SK-N-SH treated with all-trans-retinoic acid at 6 μM for 48 hours (cell line): ENCODE results near the gene ADGRD2.

Experiments
- ATAC-seq: fragments of 200-7000 bp; cut with Tn5 transposase; 3 replicates; pipeline ENCODE4 v1.9.1; 2020; ENCODE audit warnings: mild to moderate bottlenecking, moderate library complexity
- ARNTL ChIP-seq: fragments of 450-650 bp; formaldehyde crosslinking; IDR thresholded peaks from 2 replicates; pipeline ENCODE4 v1.5.0; 2020; ENCODE audit warnings: low read depth, mild to moderate bottlenecking, moderate library complexity, borderline replicate concordance
- BACH2 ChIP-seq: fragments of 250-450 bp; sonication (Bioruptor Pico); IDR thresholded peaks from 2 replicates; pipeline ENCODE4 v1.9.0; 2021; ENCODE audit warnings: mild to moderate bottlenecking, borderline replicate concordance
- CREB5 ChIP-seq: fragments of 250-450 bp; sonication (Bioruptor Pico); IDR thresholded peaks from 2 replicates; pipeline ENCODE4 v1.5.1; 2020; ENCODE audit warnings: low read depth, mild to moderate bottlenecking, moderate library complexity
- CSDC2 ChIP-seq: fragments of 250-450 bp; sonication (Bioruptor Pico); IDR thresholded peaks from 2 replicates; pipeline ENCODE4 v1.5.0; 2020; ENCODE audit warnings: mild to moderate bottlenecking, moderate library complexity
- CSRNP3 ChIP-seq: fragments of 250-450 bp; sonication (Bioruptor Pico); IDR thresholded peaks from 2 replicates; pipeline ENCODE4 v1.5.1; 2021; ENCODE audit warnings: mild to moderate bottlenecking, moderate library complexity
- ESRRG ChIP-seq: fragments of 250-450 bp; sonication (Bioruptor Pico); IDR thresholded peaks from 2 replicates; pipeline ENCODE4 v1.6.1; 2021; ENCODE audit warnings: mild to moderate bottlenecking
- GLIS3 ChIP-seq: fragments of 250-450 bp; sonication (Bioruptor Pico); IDR thresholded peaks from 2 replicates; pipeline ENCODE4 v1.5.0; 2020; ENCODE audit warnings: mild to moderate bottlenecking, moderate library complexity
- ISL1 ChIP-seq: fragments of 250-450 bp; sonication (Bioruptor Pico); IDR thresholded peaks from 2 replicates; pipeline ENCODE4 v2.1.2; 2022; ENCODE audit warnings: mild to moderate bottlenecking, moderate library complexity
- OSR1 ChIP-seq: fragments of 250-450 bp; sonication (Bioruptor Pico); IDR thresholded peaks from 2 replicates; pipeline ENCODE4 v1.8.0; 2022; ENCODE audit warnings: moderate library complexity, mild to moderate bottlenecking, inconsistent platforms
- PATZ1 ChIP-seq: fragments of 250-450 bp; sonication (Bioruptor Pico); IDR thresholded peaks from 2 replicates; pipeline ENCODE4 v1.8.0; 2020; ENCODE audit warnings: mild to moderate bottlenecking, moderate library complexity, borderline replicate concordance
- POU6F1 ChIP-seq: fragments of 250-450 bp; sonication (Bioruptor Pico); IDR thresholded peaks from 2 replicates; pipeline ENCODE4 v1.8.0; 2021; ENCODE audit warnings: low read depth, mild to moderate bottlenecking, moderate library complexity, borderline replicate concordance
- SNAI2 ChIP-seq: fragments of 250-450 bp; sonication (Bioruptor Pico); IDR thresholded peaks from 2 replicates; pipeline ENCODE4 v1.5.0; 2020; ENCODE audit warnings: mild to moderate bottlenecking, moderate library complexity
- TCF4 ChIP-seq: fragments of 250-450 bp; sonication (Bioruptor Pico); IDR thresholded peaks from 2 replicates; pipeline ENCODE4 v1.8.0; 2021; ENCODE audit warnings: mild to moderate bottlenecking, moderate library complexity, borderline replicate concordance
- TOX ChIP-seq: fragments of 250-450 bp; sonication (Bioruptor Pico); IDR thresholded peaks from 2 replicates; pipeline ENCODE4 v1.8.0; 2021; ENCODE audit warnings: mild to moderate bottlenecking, moderate library complexity, borderline replicate concordance
- TSHZ2 ChIP-seq: fragments of 250-450 bp; sonication (Bioruptor Pico); IDR thresholded peaks from 2 replicates; pipeline ENCODE4 v1.5.0; 2020; ENCODE audit warnings: mild to moderate bottlenecking, moderate library complexity
- ZC3H10 ChIP-seq: fragments of 250-450 bp; sonication (Bioruptor Pico); IDR thresholded peaks from 2 replicates; pipeline ENCODE4 v1.5.1; 2021; ENCODE audit warnings: mild to moderate bottlenecking, moderate library complexity
- ZFP3 ChIP-seq: fragments of 250-450 bp; sonication (Bioruptor Pico); IDR thresholded peaks from 2 replicates; pipeline ENCODE4 v1.5.0; 2020; ENCODE audit warnings: mild to moderate bottlenecking, moderate library complexity
- ZNF565 ChIP-seq: fragments of 450-650 bp; formaldehyde crosslinking; conservative IDR thresholded peaks from 2 replicates; pipeline ENCODE4 v1.5.0; 2020; ENCODE audit warnings: low read depth, mild to moderate bottlenecking, moderate library complexity
- ZNF70 ChIP-seq: fragments of 450-650 bp; formaldehyde crosslinking; IDR thresholded peaks from 2 replicates; pipeline ENCODE4 v1.5.0; 2020; ENCODE audit warnings: mild to moderate bottlenecking, moderate library complexity
- ZNF8 ChIP-seq: fragments of 450-650 bp; formaldehyde crosslinking; IDR thresholded peaks from 2 replicates; pipeline ENCODE4 v1.5.0; 2020; ENCODE audit warnings: mild to moderate bottlenecking, moderate library complexity

The ADGRD2 gene

GRCh38 chr9:124437086-124437485, 13.2 kb upstream of the ADGRD2 start:
- no peak for ATAC-seq
- TF ChIP-seq TOX (CRISPR knock-in tag): no peak
- TF ChIP-seq PATZ1 (CRISPR knock-in tag): no peak

GRCh38 chr9:124438091-124438490, 12.2 kb upstream of the ADGRD2 start:
- TF ChIP-seq OSR1: no peak
- TF ChIP-seq SNAI2 (CRISPR knock-in tag): no peak
- TF ChIP-seq PATZ1 (CRISPR knock-in tag): no peak
- TF ChIP-seq CREB5 (CRISPR knock-in tag): no peak
- no peak for TF ChIP-seq ISL1 (CRISPR knock-in tag)
- no peak for TF ChIP-seq CSDC2 (CRISPR knock-in tag)
- no peak for TF ChIP-seq CSRNP3
- no peak for TF ChIP-seq POU6F1 (CRISPR knock-in tag)
- TF ChIP-seq BACH2 (CRISPR knock-in tag): no peak
- no peak for TF ChIP-seq ZC3H10 (CRISPR knock-in tag)
- no peak for TF ChIP-seq ARNTL (CRISPR knock-in tag)
- TF ChIP-seq ZNF565 (CRISPR knock-in tag): no peak
- ATAC-seq: no peak

GRCh38 chr9:124439086-124439485, 11.2 kb upstream of the ADGRD2 start:
- no peak for ATAC-seq
- no peak for TF ChIP-seq TSHZ2
- no peak for TF ChIP-seq ARNTL (CRISPR knock-in tag)
- TF ChIP-seq CSDC2 (CRISPR knock-in tag): no peak
- no peak for TF ChIP-seq ZFP3

GRCh38 chr9:124439686-124440243, 10.5 kb upstream of the ADGRD2 start:
- ATAC-seq: no peak
- TF ChIP-seq ZC3H10 (CRISPR knock-in tag) (no peak), ESRRG (CRISPR knock-in tag) (no peak), GLIS3 (CRISPR knock-in tag) (no peak), ZNF8 (CRISPR knock-in tag) (no peak), ISL1 (CRISPR knock-in tag) (no peak), TCF4 (CRISPR knock-in tag) (no peak), POU6F1 (CRISPR knock-in tag) (no peak), ZNF70 (CRISPR knock-in tag) (no peak), ARNTL (CRISPR knock-in tag) (no peak), CSDC2 (CRISPR knock-in tag) (no peak)
